ENCODE measurements around the gene SLC37A2. TPM values are rescaled to one million over a fixed set of nuclear protein-coding genes. Genes with fewer than 3 reads are reported as not detected.

Gene SLC37A2
- total RNA-seq, 1 experiment from 2014 or later = 5.2 TPM

GRCh38 chr11:125132071-125132470 lies 69.0 kb downstream of the SLC37A2 start:
- POLR2A ChIA-PET = no interaction called here

GRCh38 chr11:125132596-125132995 lies 69.5 kb downstream of the SLC37A2 start:
- Mint-ChIP-seq H3K36me3 (ENCODE audit: insufficient read depth, unreplicated experiment) (no peaks in the 10 kb centered on the region), H3K9me3 (ENCODE audit: unreplicated experiment) (no peaks in the 10 kb centered on the region), H3K4me1 (ENCODE audit: insufficient read depth, unreplicated experiment) (no peaks in the 10 kb centered on the region), H3K27ac (ENCODE audit: low read depth, unreplicated experiment) (no peak overlapping the region), H3K4me3 (ENCODE audit: unreplicated experiment) (no peak overlapping the region), H3K27me3 (ENCODE audit: insufficient read depth, unreplicated experiment) (no peaks in the 10 kb centered on the region)
- no peak for TF ChIP-seq CTCF (IDR thresholded peaks at IDR 0.05; ENCODE audit: unreplicated experiment)
- ChIA-PET POLR2A (no interaction called here), CTCF (interaction anchor here (0.6 to 2.1 kb wide), 4 partner anchors 9 to 213 kb away, joined by 3 to 17 read pairs (median 3); no protein-coding TSS in a partner anchor)
- intact Hi-C loops (cut with micrococcal nuclease) = no loop called here
- DNase-seq (ENCODE audit: unreplicated experiment) = no peak
- no TSS peak for BruUV-seq (replicated peaks)

More at GRCh38 chr11:125132071-125132470, 69.0 kb downstream of the SLC37A2 start:
- no TSS peak for BruUV-seq (replicated peaks)
- CTCF ChIA-PET = interaction anchor here (0.6 to 2.1 kb wide), 4 partner anchors 10 to 213 kb away, joined by 3 to 17 read pairs (median 3); no protein-coding TSS in a partner anchor
- Mint-ChIP-seq H3K9me3 (ENCODE audit: unreplicated experiment) (no peaks in the 10 kb centered on the region), H3K27me3 (ENCODE audit: insufficient read depth, unreplicated experiment) (no peaks in the 10 kb centered on the region), H3K27ac (ENCODE audit: low read depth, unreplicated experiment) (no peak overlapping the region), H3K4me1 (ENCODE audit: insufficient read depth, unreplicated experiment) (no peaks in the 10 kb centered on the region), H3K36me3 (ENCODE audit: insufficient read depth, unreplicated experiment) (no peaks in the 10 kb centered on the region), H3K4me3 (ENCODE audit: unreplicated experiment) (no peak overlapping the region)
- TF ChIP-seq CTCF (IDR thresholded peaks at IDR 0.05; ENCODE audit: unreplicated experiment) = no peak
- intact Hi-C loops (cut with micrococcal nuclease) = no loop called here
- DNase-seq (ENCODE audit: unreplicated experiment) = no peak

GRCh38 chr11:125136001-125136400 lies 72.9 kb downstream of the SLC37A2 start:
- H3K4me1 Mint-ChIP-seq (ENCODE audit: insufficient read depth, unreplicated experiment) = no peaks in the 10 kb centered on the region
- no peaks in the 10 kb centered on the region for H3K36me3 Mint-ChIP-seq (ENCODE audit: insufficient read depth, unreplicated experiment)
- BruUV-seq (replicated peaks) = no TSS peak
- no peak for DNase-seq (ENCODE audit: unreplicated experiment)
- POLR2A ChIA-PET = interaction anchor here (0.6 kb wide), 1 partner anchor 33 kb away, joined by 3 read pairs; no protein-coding TSS in a partner anchor
- H3K27me3 Mint-ChIP-seq (ENCODE audit: insufficient read depth, unreplicated experiment) = no peaks in the 10 kb centered on the region
- no peaks in the 10 kb centered on the region for H3K9me3 Mint-ChIP-seq (ENCODE audit: unreplicated experiment)
- no peak overlapping the region for H3K27ac Mint-ChIP-seq (ENCODE audit: low read depth, unreplicated experiment)
- intact Hi-C loops (cut with micrococcal nuclease) = no loop called here
- CTCF ChIA-PET = interaction anchor here (0.7 to 1.4 kb wide), 2 partner anchors 29 to 165 kb away, joined by 3 to 7 read pairs; partner anchors contain the start of gene PKNOX2
- TF ChIP-seq CTCF (IDR thresholded peaks at IDR 0.05; ENCODE audit: unreplicated experiment) = no peak
- no peak overlapping the region for H3K4me3 Mint-ChIP-seq (ENCODE audit: unreplicated experiment)

GRCh38 chr11:125138966-125139365 lies 75.9 kb downstream of the SLC37A2 start:
- ChIA-PET CTCF (interaction anchor here (0.7 to 4.4 kb wide), 4 partner anchors 17 to 266 kb away, joined by 3 to 36 read pairs (median 10); no protein-coding TSS in a partner anchor), POLR2A (interaction anchor here (1.0 kb wide), 1 partner anchor 27 kb away, joined by 4 read pairs; the partner anchor contains the start of gene TMEM218)
- peaks cover 6% of the 10 kb centered on the region for H3K4me1 Mint-ChIP-seq (ENCODE audit: insufficient read depth, unreplicated experiment)
- H3K27ac Mint-ChIP-seq (ENCODE audit: low read depth, unreplicated experiment) = no peak overlapping the region
- H3K4me3 Mint-ChIP-seq (ENCODE audit: unreplicated experiment) = no peak overlapping the region
- intact Hi-C loops (cut with micrococcal nuclease) = no loop called here
- DNase-seq (ENCODE audit: unreplicated experiment) = no peak
- no TSS peak for BruUV-seq (replicated peaks)
- TF ChIP-seq CTCF (IDR thresholded peaks at IDR 0.05; ENCODE audit: unreplicated experiment) = no peak
- no peaks in the 10 kb centered on the region for H3K27me3 Mint-ChIP-seq (ENCODE audit: insufficient read depth, unreplicated experiment)
- H3K36me3 Mint-ChIP-seq (ENCODE audit: insufficient read depth, unreplicated experiment) = no peaks in the 10 kb centered on the region
- no peaks in the 10 kb centered on the region for H3K9me3 Mint-ChIP-seq (ENCODE audit: unreplicated experiment)

Measured in MCF 10A (cell line).